DMS 273 (cell line): ENCODE measurements around the gene TTL.
"Not testable (repeated sequence)": the region's sequence is repeated elsewhere in the genome, so short reads cannot be mapped to it uniquely, and the experiment has no call there.

ENCODE experiments used
- DNase-seq: peaks from one replicate; lab custom pipeline; 2025; ENCODE audit not compliant: unreplicated experiment; lab: John Stamatoyannopoulos, UW

Gene TTL

GRCh38 chr2:112481528-112482233, at the start of gene TTL:
Gene TTL, plus strand, starts transcription at chr2:112482156. Its CDS starts 189 bp downstream, at chr2:112482345.
- peak; percentile 92 for DNase-seq

- DNase-seq, result not testable (repeated sequence)
Observed at GRCh38 chr2:112432390-112432734, 49.6 kb upstream of the TTL start.

- DNase-seq, result not testable (repeated sequence)
Observed at GRCh38 chr2:112432735-112433479, 49.0 kb upstream of the TTL start.

- DNase-seq, result not testable (repeated sequence)
Observed at GRCh38 chr2:112433480-112433879, 48.5 kb upstream of the TTL start, which contains the start of gene RGPD8. Gene RGPD8, minus strand, starts transcription at chr2:112433645. Its CDS starts 192 bp downstream, at chr2:112433453.

- no peak for DNase-seq
Observed at GRCh38 chr2:112433932-112434730, 47.8 kb upstream of the TTL start.

GRCh38 chr2:112434890-112435715, 46.9 kb upstream of the TTL start:
- DNase-seq, result not testable (repeated sequence)

- not testable (repeated sequence) for DNase-seq
Observed at GRCh38 chr2:112435716-112436431, 46.1 kb upstream of the TTL start.

- not testable (repeated sequence) for DNase-seq
Observed at GRCh38 chr2:112436993-112437392, 45.0 kb upstream of the TTL start.

- DNase-seq, result not testable (repeated sequence)
Observed at GRCh38 chr2:112437405-112437831, 44.5 kb upstream of the TTL start.

GRCh38 chr2:112438603-112439261, 43.2 kb upstream of the TTL start:
- DNase-seq, result not testable (repeated sequence)

- not testable (repeated sequence) for DNase-seq
Observed at GRCh38 chr2:112444256-112444655, 37.7 kb upstream of the TTL start.

- DNase-seq, result no peak
Observed at GRCh38 chr2:112449854-112450253, 32.1 kb upstream of the TTL start.

- DNase-seq, result no peak
Observed at GRCh38 chr2:112451317-112451716, 30.6 kb upstream of the TTL start.

- DNase-seq, result no peak
Observed at GRCh38 chr2:112454586-112454985, 27.4 kb upstream of the TTL start.

- DNase-seq, result no peak
Observed at GRCh38 chr2:112459372-112459771, 22.6 kb upstream of the TTL start.

GRCh38 chr2:112462178-112462577, 19.8 kb upstream of the TTL start:
- no peak for DNase-seq

- no peak for DNase-seq
Observed at GRCh38 chr2:112463256-112463655, 18.7 kb upstream of the TTL start.

- peak; percentile 37 for DNase-seq
Observed at GRCh38 chr2:112465382-112465781, 16.6 kb upstream of the TTL start.

- no peak for DNase-seq
Observed at GRCh38 chr2:112472547-112473263, 9.3 kb upstream of the TTL start.
